PFSK-1 (cell line): ENCODE results near the gene FOXA3.

Source experiments
- POLR2AphosphoS5 ChIP-seq: IDR thresholded peaks from 2 replicates; pipeline ENCODE4 v1.6.1; 2012; ENCODE audit warnings: low read depth, mild to moderate bottlenecking, control low read depth, low read length, moderate library complexity
- REST ChIP-seq, 2 experiments: IDR thresholded peaks; 2 replicates each; pipeline versions ENCODE4 v1.6.1 to v1.8.0; 2011 to 2012; ENCODE audit warnings: low read depth in 2 of 2, low read length in 2 of 2, control low read depth in 1 of 2, inconsistent platforms in 1 of 2, mild to moderate bottlenecking in 1 of 2, moderate library complexity in 1 of 2; ENCODE audit not compliant: insufficient read depth in 1 of 2

GRCh38 chr19:45899253-45899652, 35.1 kb downstream of the FOXA3 start:
- TF ChIP-seq POLR2AphosphoS5 (no peak), REST (IDR thresholded peaks at IDR 0.05; ENCODE audit: insufficient read depth in 1 of 2, low read depth in 2 of 2, low read length in 2 of 2) (no peak)
